ENCODE results near the gene ASB6. TPM values are rescaled to one million over a fixed set of nuclear protein-coding genes. Genes with fewer than 3 reads are reported as not detected.

ASB6 gene
- total RNA-seq, 1 experiment from 2014 or later: 19.1 TPM

GRCh38 chr9:129679537-129679936, 37.6 kb upstream of the ASB6 start:
- peaks cover 8% of the 10 kb centered on the region; the same call in 1 of the 2 replicates for H3K27me3 ChIP-seq (ENCODE audit: low read length)

DNA sequence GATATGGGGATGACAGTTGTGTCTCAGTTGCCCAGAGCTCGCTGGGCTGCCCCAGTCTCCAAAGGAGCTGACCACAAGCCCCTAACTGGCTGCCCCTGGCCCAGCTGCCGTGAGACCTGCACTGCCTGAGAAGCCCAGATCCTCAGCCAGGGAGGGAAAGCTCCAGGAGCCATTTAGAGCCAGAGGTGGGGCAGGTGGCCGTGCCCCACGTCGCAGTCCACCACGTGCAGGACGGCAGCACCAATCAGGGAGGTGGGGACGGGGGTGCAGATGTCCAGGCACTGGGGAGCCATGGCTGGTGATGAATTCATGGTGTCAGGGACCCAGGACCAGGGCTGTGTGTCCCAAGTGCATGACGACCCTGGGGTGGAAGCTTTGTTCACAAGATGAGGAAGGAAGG, 36.9 kb upstream of the ASB6 start:
- Histone ChIP-seq H3K4me1 (ENCODE audit: insufficient read depth, low read length) (no peaks in the 10 kb centered on the region), H2AFZ (ENCODE audit: low read length) (no peak overlapping the region), H3K27me3 (ENCODE audit: low read length) (peaks cover 8% of the 10 kb centered on the region; the same call in 1 of the 2 replicates), H3K9me2 (replicated peaks; ENCODE audit: low read length) (no peaks in the 10 kb centered on the region), H3K9me3 (ENCODE audit: low read length) (no peaks in the 10 kb centered on the region), H3K4me2 (ENCODE audit: low read length) (no peak overlapping the region), H3K36me3 (ENCODE audit: low read depth, low read length) (no peaks in the 10 kb centered on the region), H3K27ac (ENCODE audit: low read length) (no peak overlapping the region), H3K9ac (ENCODE audit: low read length) (no peak overlapping the region), H4K20me1 (ENCODE audit: low read length) (no peaks in the 10 kb centered on the region), H3K79me2 (ENCODE audit: low read length) (no peaks in the 10 kb centered on the region), H3K4me3 (ENCODE audit: low read length) (no peak overlapping the region), H3F3A (ENCODE audit: low read length, unreplicated experiment) (no peaks in the 10 kb centered on the region)
- CTCF ChIA-PET: no interaction called here
- ATAC-seq: no peak
- TF ChIP-seq EZH2 (IDR thresholded peaks at IDR 0.05; ENCODE audit: low read length, unreplicated experiment) (no peak), EZH2phosphoT487 (IDR thresholded peaks at IDR 0.05; ENCODE audit: borderline replicate concordance, low read length) (no peak)
- TF ChIP-seq, protein P1, sequence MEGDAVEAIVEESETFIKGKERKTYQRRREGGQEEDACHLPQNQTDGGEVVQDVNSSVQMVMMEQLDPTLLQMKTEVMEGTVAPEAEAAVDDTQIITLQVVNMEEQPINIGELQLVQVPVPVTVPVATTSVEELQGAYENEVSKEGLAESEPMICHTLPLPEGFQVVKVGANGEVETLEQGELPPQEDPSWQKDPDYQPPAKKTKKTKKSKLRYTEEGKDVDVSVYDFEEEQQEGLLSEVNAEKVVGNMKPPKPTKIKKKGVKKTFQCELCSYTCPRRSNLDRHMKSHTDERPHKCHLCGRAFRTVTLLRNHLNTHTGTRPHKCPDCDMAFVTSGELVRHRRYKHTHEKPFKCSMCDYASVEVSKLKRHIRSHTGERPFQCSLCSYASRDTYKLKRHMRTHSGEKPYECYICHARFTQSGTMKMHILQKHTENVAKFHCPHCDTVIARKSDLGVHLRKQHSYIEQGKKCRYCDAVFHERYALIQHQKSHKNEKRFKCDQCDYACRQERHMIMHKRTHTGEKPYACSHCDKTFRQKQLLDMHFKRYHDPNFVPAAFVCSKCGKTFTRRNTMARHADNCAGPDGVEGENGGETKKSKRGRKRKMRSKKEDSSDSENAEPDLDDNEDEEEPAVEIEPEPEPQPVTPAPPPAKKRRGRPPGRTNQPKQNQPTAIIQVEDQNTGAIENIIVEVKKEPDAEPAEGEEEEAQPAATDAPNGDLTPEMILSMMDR (conservative IDR thresholded peaks at IDR 0.05; ENCODE audit: low read depth, low read length): no peak
- BruUV-seq (replicated peaks): no TSS peak
- no peak for DNase-seq
- intact Hi-C loops (cut with micrococcal nuclease): no loop called here
- POLR2A ChIA-PET (ENCODE audit: unreplicated experiment): no interaction called here

More at GRCh38 chr9:129679537-129679936, 37.6 kb upstream of the ASB6 start:
- H3K4me3 ChIP-seq (ENCODE audit: low read length): no peak overlapping the region
- ChIA-PET POLR2A (ENCODE audit: unreplicated experiment) (no interaction called here), CTCF (interaction anchor here (0.7 kb wide), 1 partner anchor 111 kb away, joined by 3 read pairs; no protein-coding TSS in a partner anchor)
- no peak overlapping the region for H3K9ac ChIP-seq (ENCODE audit: low read length)
- intact Hi-C loops (cut with micrococcal nuclease): no loop called here
- TF ChIP-seq, protein P1 (conservative IDR thresholded peaks at IDR 0.05; ENCODE audit: low read depth, low read length): no peak
- TF ChIP-seq EZH2 (IDR thresholded peaks at IDR 0.05; ENCODE audit: low read length, unreplicated experiment): no peak
- no peak for TF ChIP-seq EZH2phosphoT487 (IDR thresholded peaks at IDR 0.05; ENCODE audit: borderline replicate concordance, low read length)
- H3K36me3 ChIP-seq (ENCODE audit: low read depth, low read length): no peaks in the 10 kb centered on the region
- no peak overlapping the region for H3K4me2 ChIP-seq (ENCODE audit: low read length)
- H3K4me1 ChIP-seq (ENCODE audit: insufficient read depth, low read length): no peaks in the 10 kb centered on the region
- ATAC-seq (no peak), DNase-seq (no peak)
- no peaks in the 10 kb centered on the region for H3K9me2 ChIP-seq (replicated peaks; ENCODE audit: low read length)
- BruUV-seq (replicated peaks): no TSS peak
- no peak overlapping the region for H2AFZ ChIP-seq (ENCODE audit: low read length)
- H4K20me1 ChIP-seq (ENCODE audit: low read length): no peaks in the 10 kb centered on the region
- H3K27ac ChIP-seq (ENCODE audit: low read length): no peak overlapping the region
- no peaks in the 10 kb centered on the region for H3K79me2 ChIP-seq (ENCODE audit: low read length)
- H3K9me3 ChIP-seq (ENCODE audit: low read length): no peaks in the 10 kb centered on the region
- no peaks in the 10 kb centered on the region for H3F3A ChIP-seq (ENCODE audit: low read length, unreplicated experiment)

GRCh38 chr9:129677456-129677855, 35.5 kb upstream of the ASB6 start:
- H3K4me2 ChIP-seq (ENCODE audit: low read length): no peak overlapping the region
- no peaks in the 10 kb centered on the region for H3K9me3 ChIP-seq (ENCODE audit: low read length)
- peaks cover 8% of the 10 kb centered on the region; the same call in 1 of the 2 replicates for H3K27me3 ChIP-seq (ENCODE audit: low read length)
- no peak overlapping the region for H3K4me3 ChIP-seq (ENCODE audit: low read length)
- CTCF ChIA-PET: no interaction called here
- ATAC-seq: no peak
- no TSS peak for BruUV-seq (replicated peaks)
- no peaks in the 10 kb centered on the region for H3K79me2 ChIP-seq (ENCODE audit: low read length)
- no peaks in the 10 kb centered on the region for H4K20me1 ChIP-seq (ENCODE audit: low read length)
- H3K9ac ChIP-seq (ENCODE audit: low read length): no peak overlapping the region
- H3K36me3 ChIP-seq (ENCODE audit: low read depth, low read length): no peaks in the 10 kb centered on the region
- POLR2A ChIA-PET (ENCODE audit: unreplicated experiment): no interaction called here
- no peak for TF ChIP-seq EZH2phosphoT487 (IDR thresholded peaks at IDR 0.05; ENCODE audit: borderline replicate concordance, low read length)
- TF ChIP-seq EZH2 (IDR thresholded peaks at IDR 0.05; ENCODE audit: low read length, unreplicated experiment): no peak
- no peaks in the 10 kb centered on the region for H3K4me1 ChIP-seq (ENCODE audit: insufficient read depth, low read length)
- H2AFZ ChIP-seq (ENCODE audit: low read length): no peak overlapping the region
- H3K27ac ChIP-seq (ENCODE audit: low read length): no peak overlapping the region
- no peak for DNase-seq
- H3F3A ChIP-seq (ENCODE audit: low read length, unreplicated experiment): no peaks in the 10 kb centered on the region
- H3K9me2 ChIP-seq (replicated peaks; ENCODE audit: low read length): no peaks in the 10 kb centered on the region
- intact Hi-C loops (cut with micrococcal nuclease): no loop called here
